NCI-H1417 treated with DMSO at 0.1 percent for 48 hours (cell line): Measurements from ENCODE around the gene TPRG1L.
"Not testable (repeated sequence)": the region's sequence is repeated elsewhere in the genome, so short reads cannot be mapped to it uniquely, and the experiment has no call there.

Experiments
- DNase-seq: peaks from one replicate; lab custom pipeline; 2025; lab: John Stamatoyannopoulos, UW

TPRG1L gene

GRCh38 chr1:3609016-3609768 is 15.6 kb upstream of the TPRG1L start:
- no peak for DNase-seq

GRCh38 chr1:3609769-3610526 is 14.9 kb upstream of the TPRG1L start:
- no peak for DNase-seq

GRCh38 chr1:3610527-3611169 is 14.2 kb upstream of the TPRG1L start:
- no peak for DNase-seq

- no peak for DNase-seq
These were observed 13.4 kb upstream of the TPRG1L start, which contains the start of gene MEGF6 for GRCh38 chr1:3611170-3612019. TSS of gene MEGF6 (minus strand) at chr1:3611508. CDS start at chr1:3611268, 240 bp downstream.

- no peak for DNase-seq
These were observed 12.7 kb upstream of the TPRG1L start for GRCh38 chr1:3612123-3612522.

- DNase-seq: no peak
These were observed 9.8 kb upstream of the TPRG1L start for GRCh38 chr1:3614755-3615742.

- DNase-seq: no peak
These were observed 8.0 kb upstream of the TPRG1L start for GRCh38 chr1:3616861-3617260.

GRCh38 chr1:3617806-3618345 is 6.9 kb upstream of the TPRG1L start:
- no peak for DNase-seq

- DNase-seq: no peak
These were observed 6.3 kb upstream of the TPRG1L start for GRCh38 chr1:3618531-3618880.

- peak; percentile 20 for DNase-seq
These were observed 5.7 kb upstream of the TPRG1L start for GRCh38 chr1:3618881-3619671.

GRCh38 chr1:3620708-3621107 is 4.1 kb upstream of the TPRG1L start:
- DNase-seq: no peak

- DNase-seq: not testable (repeated sequence)
These were observed 3.6 kb upstream of the TPRG1L start for GRCh38 chr1:3621151-3621671.

GRCh38 chr1:3622102-3622501 is 2.7 kb upstream of the TPRG1L start:
- not testable (repeated sequence) for DNase-seq

- DNase-seq: no peak
These were observed 1.2 kb upstream of the TPRG1L start for GRCh38 chr1:3623441-3624199.

GRCh38 chr1:3625151-3625907 is 514 bp downstream of the TPRG1L start:
- no peak for DNase-seq

GRCh38 chr1:3626025-3626424 is 1.2 kb downstream of the TPRG1L start:
- no peak for DNase-seq

GRCh38 chr1:3627515-3628253 is 2.9 kb downstream of the TPRG1L start:
- no peak for DNase-seq
